ENCODE measurements around the gene FLYWCH2. TPM values are rescaled to one million over a fixed set of nuclear protein-coding genes. Genes with fewer than 3 reads are reported as not detected.

FLYWCH2 gene
- total and polyA plus RNA-seq, 2 of the 13 experiments (the other 11 are each of a cell fraction or from before 2014, with no cell fraction given): 16.9 to 19.8 TPM

DNA sequence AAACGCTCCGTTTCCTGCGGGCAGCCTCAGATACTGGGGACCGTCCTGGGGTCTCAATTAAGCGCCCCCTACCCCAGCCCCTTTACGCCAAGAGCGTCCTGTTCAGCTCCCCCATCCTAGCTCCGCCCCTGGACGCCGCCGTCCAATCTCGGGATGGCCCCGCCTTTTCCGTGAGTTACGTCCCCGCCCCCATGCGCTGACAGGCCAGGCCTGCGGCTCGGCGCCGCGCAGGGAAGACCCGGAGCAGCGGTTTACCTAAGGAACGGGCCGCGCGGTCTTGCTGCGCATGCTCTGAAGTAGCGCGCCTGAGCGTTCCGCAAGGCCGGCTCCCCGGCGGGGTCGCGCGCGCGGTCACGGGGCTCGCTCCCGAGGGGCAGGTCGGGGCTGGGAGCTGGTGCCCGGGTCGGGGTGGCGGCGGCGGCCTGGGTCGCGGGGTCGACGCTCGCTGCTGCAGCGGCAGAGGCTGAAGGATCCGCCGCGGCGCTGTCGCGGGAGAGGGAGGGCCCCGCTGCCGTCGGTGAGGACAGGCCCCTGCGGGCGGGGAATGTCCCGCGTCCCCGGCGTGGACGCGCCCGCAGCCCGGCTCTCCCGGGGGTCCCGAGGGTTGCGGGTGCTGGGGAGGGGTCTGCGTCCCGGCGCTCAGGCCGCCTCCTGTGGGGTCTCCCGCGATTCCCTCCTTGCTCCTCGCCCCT lies 28.8 kb downstream of the FLYWCH2 start, which contains the start of gene FLYWCH1 (continued):
- TF ChIP-seq MXI1 (IDR thresholded peaks at IDR 0.05; ENCODE audit: borderline replicate concordance, low read depth, low read length) (peak; percentile 55; the same call in 1 of the 3 replicates), RFX5 (IDR thresholded peaks at IDR 0.05; ENCODE audit: low read depth, low read length) (peak; percentile 40; the same call in 1 of the 2 replicates), ZNF451 (CRISPR knock-in tag; IDR thresholded peaks at IDR 0.05) (0 out of 2 replicates have a peak, but pooled peaks have one; percentile 62), ZNF253 (CRISPR knock-in tag; IDR thresholded peaks at IDR 0.05; ENCODE audit: borderline replicate concordance) (no peak), YEATS4 (CRISPR knock-in tag; IDR thresholded peaks at IDR 0.05; ENCODE audit: borderline replicate concordance) (peak; percentile 75; the same call in 1 of the 2 replicates), MYC (CRISPR knock-in tag; IDR thresholded peaks at IDR 0.05; ENCODE audit: borderline replicate concordance) (peak; percentile 75), ZFX (CRISPR knock-in tag; IDR thresholded peaks at IDR 0.05; ENCODE audit: low read depth) (peak; percentile 90), ZNF776 (CRISPR knock-in tag; IDR thresholded peaks at IDR 0.05) (0 out of 2 replicates have a peak, but pooled peaks have one; percentile 30), ETV5 (CRISPR knock-in tag; IDR thresholded peaks at IDR 0.05; ENCODE audit: borderline replicate concordance) (peak; percentile 13; the same call in 1 of the 2 replicates), KLF12 (CRISPR knock-in tag; IDR thresholded peaks at IDR 0.05; ENCODE audit: borderline replicate concordance) (peak; percentile 53; the same call in 1 of the 2 replicates), ZNF547 (CRISPR knock-in tag; IDR thresholded peaks at IDR 0.05) (peak; percentile 60; the same call in 1 of the 2 replicates), ZNF264 (CRISPR knock-in tag; IDR thresholded peaks at IDR 0.05) (no peak), SP5 (CRISPR knock-in tag; IDR thresholded peaks at IDR 0.05; ENCODE audit: borderline replicate concordance, low read depth) (peak; percentile 74)
- TF ChIP-seq, protein P1, sequence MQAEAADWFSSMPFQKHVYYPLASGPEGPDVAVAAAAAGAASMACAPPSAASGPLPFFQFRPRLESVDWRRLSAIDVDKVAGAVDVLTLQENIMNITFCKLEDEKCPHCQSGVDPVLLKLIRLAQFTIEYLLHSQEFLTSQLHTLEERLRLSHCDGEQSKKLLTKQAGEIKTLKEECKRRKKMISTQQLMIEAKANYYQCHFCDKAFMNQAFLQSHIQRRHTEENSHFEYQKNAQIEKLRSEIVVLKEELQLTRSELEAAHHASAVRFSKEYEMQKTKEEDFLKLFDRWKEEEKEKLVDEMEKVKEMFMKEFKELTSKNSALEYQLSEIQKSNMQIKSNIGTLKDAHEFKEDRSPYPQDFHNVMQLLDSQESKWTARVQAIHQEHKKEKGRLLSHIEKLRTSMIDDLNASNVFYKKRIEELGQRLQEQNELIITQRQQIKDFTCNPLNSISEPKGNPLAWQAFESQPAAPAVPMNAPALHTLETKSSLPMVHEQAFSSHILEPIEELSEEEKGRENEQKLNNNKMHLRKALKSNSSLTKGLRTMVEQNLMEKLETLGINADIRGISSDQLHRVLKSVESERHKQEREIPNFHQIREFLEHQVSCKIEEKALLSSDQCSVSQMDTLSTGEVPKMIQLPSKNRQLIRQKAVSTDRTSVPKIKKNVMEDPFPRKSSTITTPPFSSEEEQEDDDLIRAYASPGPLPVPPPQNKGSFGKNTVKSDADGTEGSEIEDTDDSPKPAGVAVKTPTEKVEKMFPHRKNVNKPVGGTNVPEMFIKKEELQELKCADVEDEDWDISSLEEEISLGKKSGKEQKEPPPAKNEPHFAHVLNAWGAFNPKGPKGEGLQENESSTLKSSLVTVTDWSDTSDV (CRISPR knock-in tag; IDR thresholded peaks at IDR 0.05): 0 out of 2 replicates have a peak, but pooled peaks have one; percentile 69
- TF ChIP-seq, protein P2, sequence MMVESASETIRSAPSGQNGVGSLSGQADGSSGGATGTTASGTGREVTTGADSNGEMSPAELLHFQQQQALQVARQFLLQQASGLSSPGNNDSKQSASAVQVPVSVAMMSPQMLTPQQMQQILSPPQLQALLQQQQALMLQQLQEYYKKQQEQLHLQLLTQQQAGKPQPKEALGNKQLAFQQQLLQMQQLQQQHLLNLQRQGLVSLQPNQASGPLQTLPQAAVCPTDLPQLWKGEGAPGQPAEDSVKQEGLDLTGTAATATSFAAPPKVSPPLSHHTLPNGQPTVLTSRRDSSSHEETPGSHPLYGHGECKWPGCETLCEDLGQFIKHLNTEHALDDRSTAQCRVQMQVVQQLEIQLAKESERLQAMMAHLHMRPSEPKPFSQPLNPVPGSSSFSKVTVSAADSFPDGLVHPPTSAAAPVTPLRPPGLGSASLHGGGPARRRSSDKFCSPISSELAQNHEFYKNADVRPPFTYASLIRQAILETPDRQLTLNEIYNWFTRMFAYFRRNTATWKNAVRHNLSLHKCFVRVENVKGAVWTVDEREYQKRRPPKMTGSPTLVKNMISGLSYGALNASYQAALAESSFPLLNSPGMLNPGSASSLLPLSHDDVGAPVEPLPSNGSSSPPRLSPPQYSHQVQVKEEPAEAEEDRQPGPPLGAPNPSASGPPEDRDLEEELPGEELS (CRISPR knock-in tag; IDR thresholded peaks at IDR 0.05): peak; percentile 40; the same call in 1 of the 2 replicates
- TF ChIP-seq, protein P3, sequence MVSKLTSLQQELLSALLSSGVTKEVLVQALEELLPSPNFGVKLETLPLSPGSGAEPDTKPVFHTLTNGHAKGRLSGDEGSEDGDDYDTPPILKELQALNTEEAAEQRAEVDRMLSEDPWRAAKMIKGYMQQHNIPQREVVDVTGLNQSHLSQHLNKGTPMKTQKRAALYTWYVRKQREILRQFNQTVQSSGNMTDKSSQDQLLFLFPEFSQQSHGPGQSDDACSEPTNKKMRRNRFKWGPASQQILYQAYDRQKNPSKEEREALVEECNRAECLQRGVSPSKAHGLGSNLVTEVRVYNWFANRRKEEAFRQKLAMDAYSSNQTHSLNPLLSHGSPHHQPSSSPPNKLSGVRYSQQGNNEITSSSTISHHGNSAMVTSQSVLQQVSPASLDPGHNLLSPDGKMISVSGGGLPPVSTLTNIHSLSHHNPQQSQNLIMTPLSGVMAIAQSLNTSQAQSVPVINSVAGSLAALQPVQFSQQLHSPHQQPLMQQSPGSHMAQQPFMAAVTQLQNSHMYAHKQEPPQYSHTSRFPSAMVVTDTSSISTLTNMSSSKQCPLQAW (CRISPR knock-in tag; IDR thresholded peaks at IDR 0.05): peak; percentile 81; the same call in 1 of the 2 replicates
- TF ChIP-seq, protein P4, sequence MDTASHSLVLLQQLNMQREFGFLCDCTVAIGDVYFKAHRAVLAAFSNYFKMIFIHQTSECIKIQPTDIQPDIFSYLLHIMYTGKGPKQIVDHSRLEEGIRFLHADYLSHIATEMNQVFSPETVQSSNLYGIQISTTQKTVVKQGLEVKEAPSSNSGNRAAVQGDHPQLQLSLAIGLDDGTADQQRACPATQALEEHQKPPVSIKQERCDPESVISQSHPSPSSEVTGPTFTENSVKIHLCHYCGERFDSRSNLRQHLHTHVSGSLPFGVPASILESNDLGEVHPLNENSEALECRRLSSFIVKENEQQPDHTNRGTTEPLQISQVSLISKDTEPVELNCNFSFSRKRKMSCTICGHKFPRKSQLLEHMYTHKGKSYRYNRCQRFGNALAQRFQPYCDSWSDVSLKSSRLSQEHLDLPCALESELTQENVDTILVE (CRISPR knock-in tag; IDR thresholded peaks at IDR 0.05): 0 out of 2 replicates have a peak, but pooled peaks have one; percentile 46
- TF ChIP-seq, protein P5, sequence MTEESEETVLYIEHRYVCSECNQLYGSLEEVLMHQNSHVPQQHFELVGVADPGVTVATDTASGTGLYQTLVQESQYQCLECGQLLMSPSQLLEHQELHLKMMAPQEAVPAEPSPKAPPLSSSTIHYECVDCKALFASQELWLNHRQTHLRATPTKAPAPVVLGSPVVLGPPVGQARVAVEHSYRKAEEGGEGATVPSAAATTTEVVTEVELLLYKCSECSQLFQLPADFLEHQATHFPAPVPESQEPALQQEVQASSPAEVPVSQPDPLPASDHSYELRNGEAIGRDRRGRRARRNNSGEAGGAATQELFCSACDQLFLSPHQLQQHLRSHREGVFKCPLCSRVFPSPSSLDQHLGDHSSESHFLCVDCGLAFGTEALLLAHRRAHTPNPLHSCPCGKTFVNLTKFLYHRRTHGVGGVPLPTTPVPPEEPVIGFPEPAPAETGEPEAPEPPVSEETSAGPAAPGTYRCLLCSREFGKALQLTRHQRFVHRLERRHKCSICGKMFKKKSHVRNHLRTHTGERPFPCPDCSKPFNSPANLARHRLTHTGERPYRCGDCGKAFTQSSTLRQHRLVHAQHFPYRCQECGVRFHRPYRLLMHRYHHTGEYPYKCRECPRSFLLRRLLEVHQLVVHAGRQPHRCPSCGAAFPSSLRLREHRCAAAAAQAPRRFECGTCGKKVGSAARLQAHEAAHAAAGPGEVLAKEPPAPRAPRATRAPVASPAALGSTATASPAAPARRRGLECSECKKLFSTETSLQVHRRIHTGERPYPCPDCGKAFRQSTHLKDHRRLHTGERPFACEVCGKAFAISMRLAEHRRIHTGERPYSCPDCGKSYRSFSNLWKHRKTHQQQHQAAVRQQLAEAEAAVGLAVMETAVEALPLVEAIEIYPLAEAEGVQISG (CRISPR knock-in tag; IDR thresholded peaks at IDR 0.05): peak; percentile 52; the same call in 1 of the 2 replicates

Data from HepG2 (cell line).